B cell (primary cell): Measurements from ENCODE around the gene RAP2C. TPM values are rescaled to one million over a fixed set of nuclear protein-coding genes. Genes with fewer than 3 reads are reported as not detected.
"Not testable (repeated sequence)": the region's sequence is repeated elsewhere in the genome, so short reads cannot be mapped to it uniquely, and the experiment has no call there.

Experiments
- ATAC-seq: fragments of 200-7000 bp; cut with Tn5 transposase; one replicate; pipeline ENCODE4 v1.10.0; 2021; ENCODE audit warnings: low read depth, mild to moderate bottlenecking, moderate number of reproducible peaks, moderate library complexity
- CTCF ChIA-PET: fragments of 350-600 bp; sonication (Branson Sonifier 250); formaldehyde crosslinking; loops from one replicate; lab custom pipeline; 2021; ENCODE audit warnings: antibody characterized with exemption, inconsistent platforms; lab: Charles Lee
- POLR2A ChIA-PET: fragments of 350-600 bp; sonication (Branson Sonifier 250); formaldehyde crosslinking; loops from one replicate; lab custom pipeline; 2021; ENCODE audit warnings: antibody characterized with exemption; lab: Charles Lee
- DNase-seq: peaks from one replicate; pipeline ENCODE4 v3.0.0; 2013
- H2AFZ ChIP-seq: 2 replicates; pipeline ENCODE4 v1.6.1; 2012; ENCODE audit warnings: mild to moderate bottlenecking, low read depth, low read length; ENCODE audit not compliant: insufficient read depth, poor library complexity, severe bottlenecking
- H3K27ac ChIP-seq, 2 donors: 1 replicate in 1 of 2; 2 replicates in 1 of 2; pipeline ENCODE4 v1.5.1; 2012 to 2013; ENCODE audit warnings: low read length in 2 of 2, mild to moderate bottlenecking in 2 of 2, moderate library complexity in 1 of 2
- H3K27me3 ChIP-seq, 4 experiments: fragments of 200-600 bp in 1 of 4; sonication (generic) in 1 of 4; replicated peaks in 1 of 4; 1 replicate in 2 of 4; 2 replicates in 2 of 4; pipeline versions ENCODE4 v1.6.1 to v1.7.0; 2013 to 2016; ENCODE audit warnings: low read length in 3 of 4, mild to moderate bottlenecking in 2 of 4, mixed read lengths in 1 of 4, moderate library complexity in 1 of 4; ENCODE audit not compliant: insufficient read depth in 4 of 4, control insufficient read depth in 3 of 4; ENCODE audit errors: control extremely low read depth in 1 of 4
- H3K36me3 ChIP-seq, 2 experiments: replicated peaks in 1 of 2; 1 replicate in 1 of 2; 2 replicates in 1 of 2; pipeline versions ENCODE4 v1.6.1 to v1.7.1; 2013; ENCODE audit warnings: low read length in 1 of 2; ENCODE audit not compliant: insufficient read depth in 2 of 2, control insufficient read depth in 1 of 2; ENCODE audit errors: control extremely low read depth in 1 of 2, extremely low read depth in 1 of 2
- H3K4me1 ChIP-seq, 2 donors: fragments of 200-600 bp in 1 of 2; sonication (generic) in 1 of 2; 1 replicate in 1 of 2; 2 replicates in 1 of 2; pipeline versions ENCODE4 v1.5.1 to v1.6.1; 2013 to 2017; ENCODE audit warnings: low read length in 2 of 2; ENCODE audit not compliant: control insufficient read depth in 2 of 2, insufficient read depth in 2 of 2
- H3K4me2 ChIP-seq: replicated peaks from 2 replicates; pipeline ENCODE3; 2012; ENCODE audit warnings: mild to moderate bottlenecking, low read depth, low read length; ENCODE audit not compliant: poor library complexity, severe bottlenecking
- H3K4me3 ChIP-seq, 5 experiments: fragments of 200-600 bp in 1 of 5; sonication (generic) in 1 of 5; 1 replicate in 3 of 5; 2 replicates in 2 of 5; pipeline versions ENCODE4 v1.5.1 to v1.7.0; 2011 to 2016; ENCODE audit warnings: low read length in 4 of 5, mild to moderate bottlenecking in 4 of 5, low read depth in 2 of 5, control low read depth in 1 of 5, moderate library complexity in 1 of 5; ENCODE audit not compliant: insufficient read depth in 1 of 5; ENCODE audit errors: control extremely low read depth in 1 of 5, extremely low read depth in 1 of 5
- H3K79me2 ChIP-seq: fragments of 200-600 bp; sonication (generic); one replicate; pipeline ENCODE4 v1.6.0; 2016; ENCODE audit warnings: low read length; ENCODE audit not compliant: control insufficient read depth, insufficient read depth
- H3K9ac ChIP-seq: fragments of 200-600 bp; sonication (generic); 2 replicates; pipeline ENCODE4 v1.6.1; 2017; ENCODE audit warnings: mild to moderate bottlenecking, low read length, moderate library complexity
- H3K9me3 ChIP-seq, 3 donors: one replicate each; pipeline versions ENCODE4 v1.6.1 to v1.7.1; 2013; ENCODE audit warnings: low read length in 2 of 3; ENCODE audit not compliant: control insufficient read depth in 2 of 3, insufficient read depth in 1 of 3; ENCODE audit errors: control extremely low read depth in 1 of 3
- H4K20me1 ChIP-seq: 2 replicates; pipeline ENCODE4 v1.6.0; 2012; ENCODE audit warnings: mild to moderate bottlenecking, low read length; ENCODE audit not compliant: insufficient read depth, control insufficient read depth, poor library complexity, severe bottlenecking
- H3K27ac Mint-ChIP-seq: one replicate; pipeline ENCODE4 v1.8.0; 2021; ENCODE audit warnings: mixed read lengths
- H3K27me3 Mint-ChIP-seq: one replicate; pipeline ENCODE4 v1.8.0; 2021; ENCODE audit warnings: mixed read lengths
- H3K4me1 Mint-ChIP-seq: one replicate; pipeline ENCODE4 v1.8.0; 2021; ENCODE audit warnings: mixed read lengths
- H3K4me3 Mint-ChIP-seq: one replicate; pipeline ENCODE4 v1.8.0; 2021; ENCODE audit warnings: mixed read lengths
- H3K9me3 Mint-ChIP-seq: one replicate; pipeline ENCODE4 v1.8.0; 2022; ENCODE audit warnings: mixed read lengths; ENCODE audit not compliant: insufficient read depth
- CTCF ChIP-seq: fragments of 200-600 bp; IDR thresholded peaks from one replicate; pipeline ENCODE4 v1.8.0; 2022; ENCODE audit warnings: antibody characterized with exemption, mild to moderate bottlenecking
- EZH2 ChIP-seq: IDR thresholded peaks from 2 replicates; pipeline ENCODE4 v1.6.1; 2012; ENCODE audit warnings: borderline replicate concordance, low read depth, mild to moderate bottlenecking, moderate library complexity, low read length; ENCODE audit not compliant: insufficient read depth, poor library complexity, severe bottlenecking
- WGBS: methylation state at CpG from one replicate; pipeline ENCODE4 v1.1.5; 2013; ENCODE audit warnings: missing lambda C conversion rate; ENCODE audit not compliant: insufficient coverage; 5-methylcytosine and 5-hydroxymethylcytosine counted together
- intact Hi-C: fragments of 100-400 bp; cut with micrococcal nuclease; formaldehyde crosslinking; loops from one replicate; pipeline ENCODE4 v1.10.0; 2022
- polyA plus RNA-seq: library from polyadenylated mRNA; depleted of rRNA; stranded (reverse); fragments of >200 nt; gene quantifications from 2 replicates; pipeline ENCODE4 v1.2.3, GENCODE V29; 2012
- total RNA-seq, 2 donors: library from RNA; stranded (reverse); fragments of 120-200 nt in 1 of 2; gene quantifications; 1 replicate in 1 of 2; 2 replicates in 1 of 2; pipeline versions ENCODE4 v1.2.3 to v1.2.4, GENCODE V29; 2013 to 2022

RAP2C gene
- total and polyA plus RNA-seq, 2 donors (not counting 1 experiment from before 2014, with no cell fraction given): 23.2 to 46.0 TPM

- Histone ChIP-seq H4K20me1 (no peaks in the 10 kb centered on the region), H3K4me3 (no peak overlapping the region), H3K36me3 (no peaks in the 10 kb centered on the region), H3K27me3 (no peaks in the 10 kb centered on the region), H2AFZ (no peak overlapping the region), H3K4me2 (no peak overlapping the region), H3K27ac (no peak overlapping the region), H3K9me3 (no peaks in the 10 kb centered on the region), H3K4me1 (no peaks in the 10 kb centered on the region), H3K9ac (no peak overlapping the region), H3K79me2 (no peaks in the 10 kb centered on the region)
- DNase-seq (no peak), ATAC-seq (no peak)
- Mint-ChIP-seq H3K9me3 (peaks cover 2% of the 10 kb centered on the region), H3K4me3 (no peak overlapping the region), H3K27me3 (peaks cover 9% of the 10 kb centered on the region), H3K4me1 (no peaks in the 10 kb centered on the region), H3K27ac (no peak overlapping the region)
- intact Hi-C loops: no loop called here
- ChIA-PET POLR2A (no interaction called here), CTCF (no interaction called here)
- TF ChIP-seq EZH2 (no peak), CTCF (no peak)
Measured at GRCh38 chrX:132165005-132165404, 54.2 kb downstream of the RAP2C start.

- CTCF ChIA-PET, H3K4me3 ChIP-seq: not testable (repeated sequence)
Measured at GRCh38 chrX:132163094-132163493, 56.2 kb downstream of the RAP2C start.

More at GRCh38 chrX:132163094-132163493, 56.2 kb downstream of the RAP2C start:
- POLR2A ChIA-PET, H3K4me1 Mint-ChIP-seq, H3K9ac ChIP-seq, H3K4me3 Mint-ChIP-seq, H3K4me1 ChIP-seq, H3K27me3 ChIP-seq, H3K9me3 ChIP-seq, intact Hi-C loops, H3K4me2 ChIP-seq, H3K27ac ChIP-seq, H3K36me3 ChIP-seq, H4K20me1 ChIP-seq, H3K9me3 Mint-ChIP-seq, ATAC-seq, H3K27me3 Mint-ChIP-seq, DNase-seq, H3K79me2 ChIP-seq, H3K27ac Mint-ChIP-seq, H2AFZ ChIP-seq: not testable (repeated sequence)
- 75% methylated on average over 1 of the region's 3 CpGs for WGBS
